Measurements from ENCODE around the gene TMEM106C. TPM values are rescaled to one million over a fixed set of nuclear protein-coding genes. Genes with fewer than 3 reads are reported as not detected.
A peak's percentile ranks its signal among the peaks of the same experiment; 100 is the strongest.

TMEM106C gene
- total and polyA plus RNA-seq, 10 of the 15 experiments (the other 5 are each of a cell fraction or from before 2014, with no cell fraction given): 90.2 to 280 (median 161) TPM

DNA sequence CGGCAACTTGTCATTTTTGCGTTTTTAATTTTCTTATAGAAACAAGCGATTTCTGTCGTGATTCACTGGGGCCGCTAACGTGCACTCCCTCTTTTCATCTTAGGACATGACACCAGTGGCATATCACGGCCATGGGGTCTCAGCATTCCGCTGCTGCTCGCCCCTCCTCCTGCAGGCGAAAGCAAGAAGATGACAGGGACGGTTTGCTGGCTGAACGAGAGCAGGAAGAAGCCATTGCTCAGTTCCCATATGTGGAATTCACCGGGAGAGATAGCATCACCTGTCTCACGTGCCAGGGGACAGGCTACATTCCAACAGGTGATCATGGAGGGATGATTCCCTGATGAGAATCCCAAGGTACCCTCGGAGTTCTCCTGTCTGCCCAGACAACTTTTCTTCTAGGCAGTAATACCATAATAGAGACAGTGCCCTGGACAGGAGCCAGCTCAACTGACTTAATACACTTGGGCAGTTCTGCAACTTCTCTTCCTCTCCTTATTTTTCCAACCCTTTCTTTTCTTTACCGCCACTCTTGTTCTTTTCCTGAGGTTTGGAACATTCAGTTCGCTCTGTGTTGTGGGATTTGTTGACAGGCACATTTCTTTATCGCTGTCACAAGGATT is 821 bp downstream of the TMEM106C start:
- in situ Hi-C loops (cut with MboI): no loop called here
- ChIA-PET CTCF (interaction anchor here (0.7 to 3.6 kb wide), 21 partner anchors 10 to 654 kb away, joined by 3 to 19 read pairs (median 5); partner anchors contain the start of genes ASB8 and VDR), SMC1A (ENCODE audit: uncharacterized antibody, unreplicated experiment) (interaction anchor here (0.6 to 1.7 kb wide), 7 partner anchors 70 to 709 kb away, joined by 3 to 4 read pairs (median 3); no protein-coding TSS in a partner anchor), POLR2A (interaction anchor here (1.3 kb wide), 1 partner anchor 193 kb away, joined by 3 read pairs; the partner anchor contains the start of gene ASB8), RAD21 (ENCODE audit: unreplicated experiment) (interaction anchor here (1.0 to 2.5 kb wide), 6 partner anchors 15 to 233 kb away, joined by 3 to 10 read pairs (median 6); no protein-coding TSS in a partner anchor)
- Histone ChIP-seq H3K4me1 (ENCODE audit: control insufficient read depth, insufficient read depth, low read length) (peaks cover 3% of the 10 kb centered on the region), H3K4me3 (peak overlapping the region; percentile 81), H3K79me2 (ENCODE audit: control insufficient read depth, insufficient read depth, low read length) (peaks cover 6% of the 10 kb centered on the region), H4K20me1 (ENCODE audit: control insufficient read depth, insufficient read depth) (no peaks in the 10 kb centered on the region; the same call in 1 of the 2 replicates), H3K27ac (ENCODE audit: control insufficient read depth, insufficient read depth) (no peak overlapping the region; the same call in 1 of the 2 replicates), H3K9me3 (replicated peaks; ENCODE audit: control insufficient read depth, insufficient read depth, low read length) (no peaks in the 10 kb centered on the region; the same call in 2 of the 3 replicates), H3K9ac (ENCODE audit: control insufficient read depth, insufficient read depth, low read length) (peak overlapping the region; percentile 63), H2AFZ (ENCODE audit: control insufficient read depth, low read depth, low read length) (peak overlapping the region; percentile 88), H3K36me3 (ENCODE audit: control insufficient read depth in 2 of 2, insufficient read depth in 2 of 2, low read length in 1 of 2) (peaks cover 0 to 11% of the 10 kb centered on the region in 2 experiments; a peak in 2 of 4 replicates), H3K27me3 (replicated peaks in 1 of 2; ENCODE audit: control insufficient read depth in 2 of 2, insufficient read depth in 2 of 2, low read length in 1 of 2) (no peaks in the 10 kb centered on the region; a peak in 2 of 4 replicates), H3K4me2 (ENCODE audit: control insufficient read depth, insufficient read depth) (peak overlapping the region; percentile 92)
- BruUV-seq (replicated peaks): no TSS peak
- intact Hi-C loops (cut with micrococcal nuclease; ENCODE audit: unreplicated experiment): loop anchor here (5.0 kb wide), 2 partner anchors 97 to 118 kb away; no protein-coding TSS in a partner anchor
- DNase-seq (ENCODE audit: low read depth, low spot score) (no peak), FAIRE-seq (no peak), ATAC-seq (peak; percentile 36)
- TF ChIP-seq BHLHE40 (IDR thresholded peaks at IDR 0.05; ENCODE audit: borderline replicate concordance in 1 of 2, low read depth in 2 of 2, low read length in 1 of 2): peak; percentile 57 to 69
- no peak for TF ChIP-seq ATF7 (IDR thresholded peaks at IDR 0.05; ENCODE audit: low read depth)
- no peak for TF ChIP-seq YBX1 (IDR thresholded peaks at IDR 0.05)
- WGBS (ENCODE audit: insufficient coverage, insufficient replicate concordance, low lambda C conversion rate, missing lambda C conversion rate): 12% methylated on average over 18 of the region's 18 CpGs

DNA sequence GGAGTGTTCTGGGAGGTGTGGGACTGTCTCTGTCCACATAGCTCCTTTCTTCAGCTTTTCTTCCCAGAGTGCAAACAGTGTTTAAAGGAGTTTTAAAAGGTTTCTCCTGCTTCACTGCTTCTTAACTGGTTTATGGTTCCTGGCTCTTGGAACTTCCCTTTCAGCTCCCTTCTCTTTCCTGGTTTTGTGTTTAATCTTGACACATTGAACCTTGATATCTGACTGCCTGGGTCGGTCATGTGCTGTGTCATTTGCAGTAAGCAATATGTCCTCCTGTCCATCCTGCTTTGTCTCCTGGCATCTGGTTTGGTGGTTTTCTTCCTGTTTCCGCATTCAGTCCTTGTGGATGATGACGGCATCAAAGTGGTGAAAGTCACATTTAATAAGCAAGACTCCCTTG is 2.2 kb downstream of the TMEM106C start:
- H3K36me3 ChIP-seq (ENCODE audit: control insufficient read depth in 2 of 2, insufficient read depth in 2 of 2, low read length in 1 of 2): peaks cover 0 to 12% of the 10 kb centered on the region in 2 experiments; a peak in 2 of 4 replicates
- no peaks in the 10 kb centered on the region; a peak in 1 of 4 replicates for H3K27me3 ChIP-seq (replicated peaks in 1 of 2; ENCODE audit: control insufficient read depth in 2 of 2, insufficient read depth in 2 of 2, low read length in 1 of 2)
- H3K9ac ChIP-seq (ENCODE audit: control insufficient read depth, insufficient read depth, low read length): no peak overlapping the region
- no peaks in the 10 kb centered on the region; the same call in 1 of the 2 replicates for H4K20me1 ChIP-seq (ENCODE audit: control insufficient read depth, insufficient read depth)
- in situ Hi-C loops (cut with MboI) (loop anchor here (5.0 kb wide), 1 partner anchor 197 kb away; no protein-coding TSS in a partner anchor), intact Hi-C loops (cut with micrococcal nuclease; ENCODE audit: unreplicated experiment) (no loop called here)
- 0 out of 2 replicates have a peak overlapping the region, but pooled peaks have one; percentile 41 for H3K4me2 ChIP-seq (ENCODE audit: control insufficient read depth, insufficient read depth)
- no peak overlapping the region for H3K4me3 ChIP-seq
- ATAC-seq: no peak
- ChIA-PET SMC1A (ENCODE audit: uncharacterized antibody, unreplicated experiment) (interaction anchor here (2.2 kb wide), 1 partner anchor 11 kb away, joined by 4 read pairs; no protein-coding TSS in a partner anchor), POLR2A (interaction anchor here (0.5 to 0.8 kb wide), 2 partner anchors 188 to 233 kb away, joined by 3 read pairs; no protein-coding TSS in a partner anchor), RAD21 (ENCODE audit: unreplicated experiment) (interaction anchor here (2.4 kb wide), 1 partner anchor 199 kb away, joined by 7 read pairs; no protein-coding TSS in a partner anchor), CTCF (interaction anchor here (0.6 to 3.2 kb wide), 8 partner anchors 11 to 202 kb away, joined by 3 to 16 read pairs (median 5); partner anchors contain the start of gene ASB8)
- no peak overlapping the region for H3K27ac ChIP-seq (ENCODE audit: control insufficient read depth, insufficient read depth)
- FAIRE-seq: no peak
- peaks cover 6% of the 10 kb centered on the region for H3K79me2 ChIP-seq (ENCODE audit: control insufficient read depth, insufficient read depth, low read length)
- no peaks in the 10 kb centered on the region for H3K9me3 ChIP-seq (replicated peaks; ENCODE audit: control insufficient read depth, insufficient read depth, low read length)
- TF ChIP-seq SMARCA5 (IDR thresholded peaks at IDR 0.05): no peak
- TF ChIP-seq SREBF2 (IDR thresholded peaks at IDR 0.05; ENCODE audit: low read length): no peak
- no peak for TF ChIP-seq GABPA (IDR thresholded peaks at IDR 0.05; ENCODE audit: low read depth)
- TF ChIP-seq RELA (IDR thresholded peaks at IDR 0.05; ENCODE audit: borderline replicate concordance, partially characterized antibody): no peak
- TF ChIP-seq CREB1 (IDR thresholded peaks at IDR 0.05; ENCODE audit: low read depth): no peak
- TF ChIP-seq BHLHE40 (IDR thresholded peaks at IDR 0.05; ENCODE audit: borderline replicate concordance in 1 of 2, low read depth in 2 of 2, low read length in 1 of 2): no peak
- no peak overlapping the region for H2AFZ ChIP-seq (ENCODE audit: control insufficient read depth, low read depth, low read length)
- WGBS (ENCODE audit: insufficient coverage, insufficient replicate concordance, low lambda C conversion rate, missing lambda C conversion rate): 94% methylated on average over 3 of the region's 3 CpGs
- no TSS peak for BruUV-seq (replicated peaks)
- no peak for DNase-seq (ENCODE audit: low read depth, low spot score)
- peaks cover 3% of the 10 kb centered on the region for H3K4me1 ChIP-seq (ENCODE audit: control insufficient read depth, insufficient read depth, low read length)

Data from GM12878 (cell line).